Endothelial cell of umbilical vein (primary cell): ENCODE data around the gene CCDC57. TPM values are rescaled to one million over a fixed set of nuclear protein-coding genes. Genes with fewer than 3 reads are reported as not detected.

Source experiments
- BruUV-seq: library from RNA; stranded (reverse); fragments of 400-500 nt; replicated peaks from 2 replicates; lab custom pipeline; 2021; lab: Mats Ljungman, UMichigan
- CTCF ChIA-PET: fragments of 300-600, 350-600 bp; sonication (Branson Sonifier 250); formaldehyde crosslinking; loops from one replicate; lab custom pipeline; 2021; ENCODE audit warnings: antibody characterized with exemption, inconsistent platforms; lab: Charles Lee
- POLR2A ChIA-PET: fragments of 300-600, 350-600 bp; sonication (Branson Sonifier 250); formaldehyde crosslinking; loops from one replicate; lab custom pipeline; 2021; ENCODE audit warnings: antibody characterized with exemption, inconsistent platforms; lab: Charles Lee
- DNase-seq: peaks from one replicate; pipeline ENCODE4 v3.0.0-alpha.2; 2011; ENCODE audit warnings: low read depth, low spot score
- FAIRE-seq: peaks from 2 replicates; lab custom pipeline; 2011; peaks lifted over from hg19 to GRCh38; lab: Jason Lieb, UNC
- H2AFZ ChIP-seq: 2 replicates; pipeline ENCODE4 v1.6.0; 2012; ENCODE audit warnings: low read depth, low read length, control low read depth, inconsistent platforms
- H3K27ac ChIP-seq: 2 replicates; pipeline ENCODE4 v1.5.1; 2011; ENCODE audit warnings: low read depth, mild to moderate bottlenecking, control low read depth, low read length, moderate library complexity; ENCODE audit not compliant: insufficient read depth
- H3K27me3 ChIP-seq, 2 experiments: 2 replicates each; pipeline versions ENCODE4 v1.6.0 to v1.6.1; 2011; ENCODE audit warnings: low read length in 2 of 2, mixed read lengths in 1 of 2; ENCODE audit not compliant: control insufficient read depth in 2 of 2, insufficient read depth in 2 of 2
- H3K36me3 ChIP-seq, 2 experiments: 2 replicates in 1 of 2; 3 replicates in 1 of 2; pipeline ENCODE4 v1.5.1; 2011; ENCODE audit warnings: low read length in 2 of 2, mild to moderate bottlenecking in 1 of 2, moderate library complexity in 1 of 2; ENCODE audit not compliant: control insufficient read depth in 2 of 2, insufficient read depth in 2 of 2; ENCODE audit errors: extremely low read depth in 1 of 2
- H3K4me1 ChIP-seq: 3 replicates; pipeline ENCODE4 v1.5.1; 2011; ENCODE audit warnings: mild to moderate bottlenecking, low read length; ENCODE audit not compliant: control insufficient read depth, insufficient read depth; ENCODE audit errors: extremely low read depth
- H3K4me2 ChIP-seq: 2 replicates; pipeline ENCODE4 v1.6.1; 2011; ENCODE audit warnings: low read length, control low read depth, mixed read lengths; ENCODE audit not compliant: insufficient read depth
- H3K4me3 ChIP-seq, 3 experiments: fragments of 200-600 bp in 1 of 3; sonication (generic), shearing (Covaris generic) in 1 of 3; replicated peaks in 1 of 3; 2 replicates each; pipeline ENCODE4 v1.5.1; 2011 to 2016; ENCODE audit warnings: control low read depth in 3 of 3, low read length in 3 of 3, mild to moderate bottlenecking in 2 of 3, inconsistent platforms in 1 of 3, low read depth in 1 of 3, moderate library complexity in 1 of 3; ENCODE audit not compliant: insufficient read depth in 1 of 3
- H3K79me2 ChIP-seq: 2 replicates; pipeline ENCODE4 v1.6.0; 2012; ENCODE audit warnings: low read length, inconsistent platforms; ENCODE audit not compliant: control insufficient read depth, insufficient read depth
- H3K9ac ChIP-seq: replicated peaks from 2 replicates; pipeline ENCODE3; 2011; ENCODE audit warnings: low read length, control low read depth; ENCODE audit not compliant: insufficient read depth; ENCODE audit errors: extremely low read depth
- H3K9me1 ChIP-seq: replicated peaks from 3 replicates; pipeline ENCODE4 v1.6.0; 2011; ENCODE audit warnings: mild to moderate bottlenecking, low read length; ENCODE audit not compliant: control insufficient read depth, insufficient read depth; ENCODE audit errors: extremely low read depth
- H3K9me3 ChIP-seq: replicated peaks from 2 replicates; pipeline ENCODE4 v1.5.1; 2012; ENCODE audit warnings: low read length, inconsistent platforms; ENCODE audit not compliant: control insufficient read depth, insufficient read depth
- H4K20me1 ChIP-seq: replicated peaks from 2 replicates; pipeline ENCODE3; 2011; ENCODE audit warnings: mild to moderate bottlenecking, low read length; ENCODE audit not compliant: control insufficient read depth, insufficient read depth; ENCODE audit errors: extremely low read depth
- EZH2 ChIP-seq: IDR thresholded peaks from 2 replicates; pipeline ENCODE4 v1.6.1; 2012; ENCODE audit warnings: borderline replicate concordance, low read depth, mild to moderate bottlenecking, moderate library complexity, low read length, inconsistent platforms; ENCODE audit not compliant: severe bottlenecking
- FOS ChIP-seq: IDR thresholded peaks from 2 replicates; pipeline ENCODE4 v1.6.1; 2011; ENCODE audit warnings: mild to moderate bottlenecking, low read length, moderate library complexity, borderline replicate concordance; ENCODE audit not compliant: insufficient read depth
- GATA2 ChIP-seq: IDR thresholded peaks from 2 replicates; pipeline ENCODE4 v1.7.0; 2011; ENCODE audit warnings: low read depth, mild to moderate bottlenecking, moderate library complexity, mixed read lengths, low read length; ENCODE audit not compliant: insufficient read length, insufficient read depth
- JUN ChIP-seq: IDR thresholded peaks from 2 replicates; pipeline ENCODE4 v1.6.1; 2011; ENCODE audit warnings: borderline replicate concordance, low read depth; ENCODE audit not compliant: insufficient read length, insufficient read depth
- MYC ChIP-seq: IDR thresholded peaks from one replicate; pipeline ENCODE4 v1.6.1; 2011; ENCODE audit warnings: mild to moderate bottlenecking, low read depth, low read length
- POLR2AphosphoS5 ChIP-seq: IDR thresholded peaks from 2 replicates; pipeline ENCODE4 v1.6.1; 2012; ENCODE audit warnings: low read depth, mild to moderate bottlenecking, control low read depth, low read length, moderate library complexity; ENCODE audit not compliant: insufficient read depth
- dilution Hi-C: fragments of 300-500 bp; cut with MboI; formaldehyde crosslinking; loops from one replicate; pipeline ENCODE4 v1.15.0; 2019; ENCODE audit warnings: low sequenced_read_pairs; ENCODE audit not compliant: extremely low pct_ligation_motif_present
- intact Hi-C: fragments of 100-400 bp; cut with micrococcal nuclease; formaldehyde crosslinking; loops from one replicate; pipeline ENCODE4 v1.10.0; 2022
- polyA plus RNA-seq, 4 experiments: library from polyadenylated mRNA; depleted of rRNA in 3 of 4; stranded (reverse) in 3 of 4; unstranded in 1 of 4; fragments of >200 nt; gene quantifications; 2 replicates each; pipeline versions ENCODE4 v1.2.1 to v1.2.3, GENCODE V29; 2011 to 2012; ENCODE audit warnings: missing spikeins in 1 of 4
- total RNA-seq: library from RNA; stranded (reverse); gene quantifications from 2 replicates; pipeline ENCODE4 v1.2.3, GENCODE V29; 2021
- TF ChIP-seq, protein P1 (sequence below): IDR thresholded peaks from 2 replicates; pipeline ENCODE4 v1.6.1; 2011; ENCODE audit not compliant: insufficient read depth, insufficient read length
- TF ChIP-seq, protein P2 (sequence below), 2 donors: IDR thresholded peaks; 1 replicate in 1 of 2; 2 replicates in 1 of 2; pipeline ENCODE4 v1.5.1; 2011; ENCODE audit warnings: low read length in 2 of 2, mild to moderate bottlenecking in 2 of 2, moderate library complexity in 2 of 2, control low read depth in 1 of 2, inconsistent platforms in 1 of 2, low read depth in 1 of 2; ENCODE audit not compliant: insufficient read depth in 1 of 2; ENCODE audit errors: extremely low read depth in 1 of 2

CCDC57 gene
- total and polyA plus RNA-seq, 2 donors (not counting 3 experiments of a cell fraction or from before 2014, with no cell fraction given) = 18.6 to 31.6 TPM

DNA sequence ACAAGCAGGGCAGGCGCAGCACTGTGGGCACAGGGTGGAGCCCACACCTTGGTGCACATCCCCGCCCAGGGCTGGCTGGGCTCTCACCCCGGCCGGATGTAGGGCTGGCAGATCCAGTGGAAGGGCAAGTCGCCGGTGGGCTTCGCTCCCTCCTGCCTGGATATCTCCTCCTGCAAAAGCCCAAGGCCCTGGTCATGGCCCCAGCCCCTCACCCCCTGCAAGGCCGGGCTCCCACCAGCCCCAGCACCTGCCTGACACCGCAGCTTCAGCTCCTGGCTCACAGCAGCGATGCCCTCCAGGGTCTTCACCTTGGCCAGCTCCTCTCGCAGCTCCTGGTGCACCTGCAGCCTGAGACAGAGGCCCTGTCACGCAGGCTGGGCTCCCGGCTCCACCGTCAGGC, 152.0 kb downstream of the CCDC57 start:
- no peak for DNase-seq
- Histone ChIP-seq H3K4me3 (no peak overlapping the region), H3K9me3 (no peaks in the 10 kb centered on the region), H3K79me2 (peaks cover 7% of the 10 kb centered on the region), H3K36me3 (peaks cover 5 to 49% of the 10 kb centered on the region in 2 experiments), H3K9ac (no peak overlapping the region), H3K4me1 (peaks cover 9% of the 10 kb centered on the region), H3K27me3 (no peaks in the 10 kb centered on the region), H2AFZ (no peak overlapping the region), H3K27ac (no peak overlapping the region), H3K4me2 (no peak overlapping the region), H3K9me1 (no peaks in the 10 kb centered on the region), H4K20me1 (no peaks in the 10 kb centered on the region)
- intact Hi-C loops = no loop called here
- TF ChIP-seq JUN (no peak), EZH2 (no peak), MYC (no peak), POLR2AphosphoS5 (no peak), FOS (no peak)
- TF ChIP-seq, protein P1, sequence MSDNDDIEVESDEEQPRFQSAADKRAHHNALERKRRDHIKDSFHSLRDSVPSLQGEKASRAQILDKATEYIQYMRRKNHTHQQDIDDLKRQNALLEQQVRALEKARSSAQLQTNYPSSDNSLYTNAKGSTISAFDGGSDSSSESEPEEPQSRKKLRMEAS = no peak
- no peak for FAIRE-seq
- POLR2A ChIA-PET = no interaction called here
- CTCF ChIA-PET = no interaction called here
- no TSS peak for BruUV-seq
- dilution Hi-C loops = no loop called here

DNA sequence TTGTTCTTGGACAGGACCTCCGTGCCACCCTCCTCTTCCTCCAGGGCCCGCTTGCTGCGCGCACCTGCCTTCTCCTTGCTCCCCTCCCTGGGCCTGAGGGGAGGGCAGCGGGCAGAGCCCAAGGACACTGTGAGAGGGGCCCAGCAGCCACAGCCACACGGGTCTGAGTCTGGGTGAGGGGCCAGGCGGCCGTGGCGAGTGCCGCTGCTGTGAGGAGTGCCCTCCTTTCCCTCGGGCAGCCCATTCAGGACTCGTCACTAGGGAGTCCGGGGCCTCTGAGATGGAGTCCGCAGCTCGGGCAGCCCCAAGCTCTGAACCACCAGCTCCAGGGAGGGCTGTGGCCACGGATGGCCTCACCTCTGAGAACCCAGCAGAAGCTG, 152.7 kb downstream of the CCDC57 start:
- no peak overlapping the region for H3K27ac ChIP-seq

More for the DNA sequence above, 152.7 kb downstream of the CCDC57 start:
- FAIRE-seq (no peak), DNase-seq (no peak)
- H3K9me3 ChIP-seq = no peaks in the 10 kb centered on the region
- TF ChIP-seq, protein P2, sequence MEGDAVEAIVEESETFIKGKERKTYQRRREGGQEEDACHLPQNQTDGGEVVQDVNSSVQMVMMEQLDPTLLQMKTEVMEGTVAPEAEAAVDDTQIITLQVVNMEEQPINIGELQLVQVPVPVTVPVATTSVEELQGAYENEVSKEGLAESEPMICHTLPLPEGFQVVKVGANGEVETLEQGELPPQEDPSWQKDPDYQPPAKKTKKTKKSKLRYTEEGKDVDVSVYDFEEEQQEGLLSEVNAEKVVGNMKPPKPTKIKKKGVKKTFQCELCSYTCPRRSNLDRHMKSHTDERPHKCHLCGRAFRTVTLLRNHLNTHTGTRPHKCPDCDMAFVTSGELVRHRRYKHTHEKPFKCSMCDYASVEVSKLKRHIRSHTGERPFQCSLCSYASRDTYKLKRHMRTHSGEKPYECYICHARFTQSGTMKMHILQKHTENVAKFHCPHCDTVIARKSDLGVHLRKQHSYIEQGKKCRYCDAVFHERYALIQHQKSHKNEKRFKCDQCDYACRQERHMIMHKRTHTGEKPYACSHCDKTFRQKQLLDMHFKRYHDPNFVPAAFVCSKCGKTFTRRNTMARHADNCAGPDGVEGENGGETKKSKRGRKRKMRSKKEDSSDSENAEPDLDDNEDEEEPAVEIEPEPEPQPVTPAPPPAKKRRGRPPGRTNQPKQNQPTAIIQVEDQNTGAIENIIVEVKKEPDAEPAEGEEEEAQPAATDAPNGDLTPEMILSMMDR (IDR thresholded peaks at IDR 0.05; ENCODE audit: extremely low read depth in 1 of 2, insufficient read depth in 1 of 2, low read depth in 1 of 2, low read length in 2 of 2) = no peak
- TF ChIP-seq JUN (no peak), FOS (no peak), POLR2AphosphoS5 (no peak), GATA2 (no peak), EZH2 (no peak)
- H2AFZ ChIP-seq = no peak overlapping the region
- H3K9ac ChIP-seq = no peak overlapping the region
- intact Hi-C loops = no loop called here
- ChIA-PET CTCF (no interaction called here), POLR2A (no interaction called here)
- H3K4me3 ChIP-seq = no peak overlapping the region
- peaks cover 6% of the 10 kb centered on the region for H3K4me1 ChIP-seq
- no peaks in the 10 kb centered on the region for H4K20me1 ChIP-seq
- no peak overlapping the region for H3K4me2 ChIP-seq
- no peaks in the 10 kb centered on the region for H3K27me3 ChIP-seq
- H3K79me2 ChIP-seq = peaks cover 3% of the 10 kb centered on the region
- H3K9me1 ChIP-seq = no peaks in the 10 kb centered on the region
- peaks cover 8 to 49% of the 10 kb centered on the region in 2 experiments for H3K36me3 ChIP-seq
- dilution Hi-C loops = no loop called here
- BruUV-seq = no TSS peak
